Measurements from ENCODE around the gene UPF3A.

DNA sequence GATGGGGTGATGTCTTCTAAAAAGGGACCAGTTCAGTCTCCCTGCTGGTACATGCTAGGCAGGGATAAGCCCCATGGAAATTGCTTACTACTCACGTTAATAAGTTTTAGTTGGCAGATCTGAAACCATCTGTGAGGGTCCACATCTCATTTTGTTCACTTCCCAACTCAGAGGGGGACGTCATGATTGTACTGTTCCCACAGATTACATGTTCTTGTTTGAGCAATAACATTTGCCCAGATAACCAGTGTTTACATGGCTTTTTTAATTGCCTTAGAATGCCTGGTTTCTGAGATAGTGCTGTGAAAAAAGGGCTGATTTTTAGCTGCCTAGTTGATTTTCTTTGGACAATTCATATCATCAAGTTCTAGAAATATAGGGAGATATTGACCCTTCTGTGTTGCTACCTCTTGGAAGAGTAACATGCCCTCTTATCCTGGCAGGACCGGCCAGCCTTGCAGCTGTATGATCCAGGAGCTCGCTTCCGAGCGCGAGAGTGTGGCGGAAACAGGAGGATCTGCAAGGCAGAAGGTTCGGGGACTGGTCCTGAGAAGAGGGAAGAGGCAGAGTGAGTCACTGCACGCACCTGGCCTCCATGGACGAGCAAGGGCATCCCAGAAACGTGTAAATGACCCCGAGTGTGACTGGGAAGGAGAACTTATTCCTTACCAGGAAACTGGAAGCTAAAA lies 23.1 kb downstream of the UPF3A start:
- TF ChIP-seq RAD21 (IDR thresholded peaks at IDR 0.05; ENCODE audit: low read depth) (no peak), REST (IDR thresholded peaks at IDR 0.05; ENCODE audit: low read depth) (no peak), NFIC (IDR thresholded peaks at IDR 0.05) (no peak), EP300 (IDR thresholded peaks at IDR 0.05; ENCODE audit: borderline replicate concordance) (no peak), YY1 (IDR thresholded peaks at IDR 0.05; ENCODE audit: low read depth) (no peak), EGR1 (IDR thresholded peaks at IDR 0.05) (no peak)
- TF ChIP-seq, protein P1, sequence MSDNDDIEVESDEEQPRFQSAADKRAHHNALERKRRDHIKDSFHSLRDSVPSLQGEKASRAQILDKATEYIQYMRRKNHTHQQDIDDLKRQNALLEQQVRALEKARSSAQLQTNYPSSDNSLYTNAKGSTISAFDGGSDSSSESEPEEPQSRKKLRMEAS (IDR thresholded peaks at IDR 0.05), result no peak
